Stimulated activated CD4-positive, alpha-beta T cell treated with anti-CD3 and anti-CD28 coated beads, Interleukin-15, amount 100 ng/mL, for 48 hours (primary cell): ENCODE measurements around the gene COL27A1.
"Not testable (repeated sequence)": the region's sequence is repeated elsewhere in the genome, so short reads cannot be mapped to it uniquely, and the experiment has no call there.

ENCODE experiments used
- DNase-seq, 2 donors: peaks; one replicate each; pipeline ENCODE4 v3.0.0-alpha.2; 2020; ENCODE audit warnings: low read depth in 2 of 2

Gene COL27A1

DNA sequence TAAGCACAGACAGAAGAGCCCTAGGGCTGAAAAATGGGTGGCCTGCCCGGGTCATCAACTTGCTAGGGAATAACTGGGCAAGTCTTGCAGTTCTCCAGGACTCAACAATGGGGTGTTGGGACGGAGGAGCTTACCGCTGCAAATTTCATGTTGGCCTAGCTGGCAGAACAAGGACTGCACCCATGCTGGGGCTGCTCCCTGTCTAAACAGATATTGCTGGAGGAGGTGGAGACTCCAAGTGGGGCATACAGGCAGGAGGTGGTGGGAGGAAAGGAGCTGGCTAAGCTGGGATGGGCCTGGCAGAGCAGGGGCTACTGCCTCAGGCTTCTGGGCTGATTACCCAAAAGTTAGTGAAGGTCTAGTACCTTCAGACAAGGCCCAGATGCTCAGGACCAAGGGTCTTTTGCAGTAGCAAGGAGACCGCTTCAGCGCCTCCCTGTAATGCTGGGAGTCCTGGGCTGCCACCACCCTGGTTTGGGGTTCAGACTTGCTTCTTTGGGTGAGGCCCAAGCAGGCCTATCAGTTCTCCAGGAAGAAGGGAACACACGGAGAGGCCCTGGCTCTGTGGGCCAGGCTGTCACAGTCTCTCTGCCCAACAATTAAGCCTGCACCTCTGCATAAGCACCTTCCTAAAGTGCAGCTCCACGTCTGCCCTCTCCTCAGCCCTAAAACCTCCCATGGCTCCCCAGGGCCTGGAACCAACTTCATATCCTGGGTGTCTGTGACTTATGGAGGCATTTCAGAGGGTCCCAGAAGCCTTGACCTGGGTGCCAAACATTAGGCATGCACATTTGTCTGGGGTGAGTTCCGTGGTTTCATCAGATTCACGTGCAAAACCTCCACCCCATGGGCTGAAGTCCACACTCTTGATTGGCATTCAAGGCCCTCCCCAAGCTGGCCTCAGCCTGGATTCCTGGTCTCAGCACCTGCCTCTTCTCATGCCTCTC lies 32.0 kb upstream of the COL27A1 start:
- DNase-seq: no peak

GRCh38 chr9:114124138-114124537 lies 31.2 kb upstream of the COL27A1 start:
- DNase-seq: no peak

- no peak for DNase-seq
Measured at GRCh38 chr9:114124666-114125475, 30.5 kb upstream of the COL27A1 start.

GRCh38 chr9:114125476-114126013 lies 29.8 kb upstream of the COL27A1 start:
- DNase-seq: no peak

GRCh38 chr9:114126247-114127060 lies 28.9 kb upstream of the COL27A1 start:
- DNase-seq: no peak

DNA sequence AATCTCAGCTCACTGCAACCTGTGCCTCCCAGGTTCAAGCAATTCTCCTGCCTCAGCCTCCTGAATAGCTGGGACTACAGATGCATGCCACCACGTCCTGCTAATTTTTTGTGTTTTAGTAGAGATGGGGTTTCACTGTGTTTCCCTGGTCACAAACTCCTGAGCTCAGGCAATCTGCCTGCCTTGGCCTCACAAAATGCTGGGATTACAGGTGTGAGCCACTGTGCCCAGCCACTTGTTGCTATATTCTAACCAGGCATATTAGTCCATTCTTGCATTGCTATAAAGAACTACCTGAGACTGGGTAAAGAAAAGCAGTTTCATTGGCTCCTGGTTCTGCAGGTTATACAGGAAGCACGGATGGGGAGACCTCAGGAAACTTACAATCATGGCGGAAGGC lies 26.6 kb upstream of the COL27A1 start:
- DNase-seq: not testable (repeated sequence)

DNA sequence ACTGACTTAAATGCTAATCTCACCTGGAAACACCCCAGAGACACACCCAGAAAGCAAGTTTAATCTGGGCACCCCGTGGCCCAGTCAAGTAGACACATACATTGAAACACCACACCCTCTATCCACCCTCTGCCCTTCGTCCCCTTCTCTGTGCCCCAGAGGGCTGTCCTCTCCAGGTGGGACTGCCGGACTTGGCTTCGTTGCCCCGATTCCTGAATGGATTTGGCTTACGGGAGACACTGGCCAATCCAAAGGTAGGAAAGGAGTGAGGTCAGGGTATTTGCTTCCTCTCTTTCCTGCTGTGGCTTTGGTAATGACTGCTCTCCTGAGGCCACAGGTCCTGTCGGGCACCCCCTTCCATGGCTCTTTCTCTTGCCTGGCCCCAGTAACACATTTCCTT lies 25.2 kb upstream of the COL27A1 start:
- DNase-seq: no peak

DNA sequence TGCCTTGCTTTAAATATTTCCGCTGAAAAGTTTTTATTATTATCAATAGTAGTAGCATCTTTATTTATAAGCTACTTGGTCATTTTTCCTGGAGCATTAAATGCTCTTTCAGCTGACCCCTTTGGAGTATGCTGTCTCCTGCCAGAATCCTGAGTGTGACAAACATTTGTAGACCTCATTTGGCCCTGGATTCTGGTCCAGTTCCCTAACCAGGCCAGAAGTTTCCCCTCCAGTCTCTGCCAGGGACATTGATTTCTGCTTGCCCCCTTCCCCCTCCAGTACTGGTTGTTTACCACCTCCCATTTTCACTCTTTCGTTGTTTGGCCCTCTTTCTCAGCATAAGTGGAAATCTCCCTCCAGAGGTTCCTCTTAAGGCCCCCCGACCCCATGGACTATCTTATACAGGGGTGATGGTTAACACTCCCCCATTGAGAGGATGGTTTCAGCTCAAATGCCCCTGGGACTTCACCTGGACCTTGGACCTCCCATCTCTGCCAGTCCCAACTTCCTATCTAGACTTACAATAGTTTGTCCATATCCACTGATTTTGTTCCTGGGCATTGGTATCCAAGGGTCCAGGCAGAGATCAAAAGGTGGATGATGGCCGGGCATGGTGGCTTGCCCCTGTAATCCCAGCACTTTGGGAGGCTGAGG lies 24.6 kb upstream of the COL27A1 start:
- DNase-seq: no peak

GRCh38 chr9:114131808-114132549 lies 23.4 kb upstream of the COL27A1 start:
- DNase-seq: no peak

DNA sequence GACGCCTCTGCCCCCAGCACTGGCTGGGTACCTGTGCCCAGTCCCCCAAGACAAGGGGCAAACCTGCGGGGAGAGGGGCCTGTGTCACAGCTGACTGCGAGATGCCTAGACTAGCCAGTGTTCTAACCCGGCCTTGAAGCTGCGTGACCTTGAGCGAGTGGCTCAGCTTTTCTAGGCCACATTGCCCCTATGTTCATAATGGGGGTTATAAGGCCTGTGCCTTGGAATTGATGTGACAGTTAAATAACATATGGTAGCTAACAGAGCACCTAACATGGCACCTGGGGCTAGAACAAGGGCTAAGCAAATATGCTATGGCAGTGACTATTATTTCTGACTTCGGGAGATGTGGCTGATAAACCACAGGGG lies 22.8 kb upstream of the COL27A1 start:
- DNase-seq: no peak

- DNase-seq: no peak
Measured at GRCh38 chr9:114134827-114135396, 20.4 kb upstream of the COL27A1 start.

DNA sequence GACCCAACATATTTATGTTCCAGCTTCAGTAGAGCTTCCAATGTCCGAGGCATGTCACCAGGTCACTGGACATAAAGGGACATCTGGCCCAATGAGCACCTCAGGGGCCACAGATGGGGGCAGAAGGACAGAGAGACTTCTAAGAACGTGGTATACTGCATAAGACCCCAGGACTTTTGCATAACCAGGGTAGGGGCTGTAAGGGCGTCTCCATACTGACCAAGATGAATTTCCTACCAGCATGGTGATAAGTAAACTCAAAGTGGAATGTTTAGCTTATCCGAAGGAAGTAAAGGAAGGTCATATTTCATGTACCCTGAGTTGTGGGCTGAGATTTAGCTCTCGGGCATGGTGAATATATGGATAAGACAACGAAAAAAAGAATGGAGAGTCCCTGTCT lies 17.5 kb upstream of the COL27A1 start:
- no peak for DNase-seq

DNA sequence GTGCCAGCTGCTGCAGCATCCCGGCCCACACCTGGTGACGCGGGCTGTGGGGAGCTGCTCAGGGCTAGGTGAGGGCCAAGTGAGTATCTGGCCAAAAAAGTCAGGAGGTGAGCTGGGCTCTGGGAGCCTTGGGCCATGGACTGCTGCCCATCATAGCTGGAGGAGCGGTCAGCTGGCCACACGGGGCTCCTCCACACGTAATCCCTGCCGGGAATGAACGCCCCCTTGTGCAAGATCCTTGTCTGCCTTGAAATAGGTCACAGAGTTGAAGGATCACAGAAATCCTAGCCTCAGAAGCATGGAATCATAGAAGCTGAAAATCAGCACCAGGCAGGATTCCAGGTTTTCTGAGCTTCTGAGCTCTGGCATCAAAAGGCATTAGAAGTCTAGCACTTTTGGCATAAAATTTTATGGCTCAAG lies 16.8 kb upstream of the COL27A1 start:
- no peak for DNase-seq

GRCh38 chr9:114139071-114139470 lies 16.3 kb upstream of the COL27A1 start:
- no peak for DNase-seq

GRCh38 chr9:114140401-114140800 lies 14.9 kb upstream of the COL27A1 start:
- DNase-seq: no peak

DNA sequence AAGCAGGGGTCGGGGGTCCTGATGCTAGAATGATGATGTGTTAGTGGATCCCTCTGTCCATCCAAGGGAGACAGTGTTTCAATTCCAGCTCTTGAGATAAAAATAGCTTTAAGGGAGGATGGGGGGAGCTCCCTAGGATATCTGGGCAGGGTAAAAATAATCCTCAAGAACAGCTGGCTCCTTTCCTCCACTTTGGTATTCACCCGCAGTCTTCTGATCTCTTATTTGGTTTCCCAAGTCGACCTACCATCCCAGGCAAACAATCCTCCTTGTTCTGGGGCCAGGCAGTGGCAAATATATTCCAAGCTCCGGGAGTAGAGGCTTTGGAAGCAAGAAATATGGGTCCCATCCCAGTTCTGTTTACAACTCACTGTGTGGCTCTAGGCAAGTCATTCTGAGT lies 14.5 kb upstream of the COL27A1 start:
- DNase-seq: no peak

GRCh38 chr9:114141553-114142402 lies 13.6 kb upstream of the COL27A1 start:
- DNase-seq: no peak

GRCh38 chr9:114143234-114143633 lies 12.1 kb upstream of the COL27A1 start:
- no peak for DNase-seq

DNA sequence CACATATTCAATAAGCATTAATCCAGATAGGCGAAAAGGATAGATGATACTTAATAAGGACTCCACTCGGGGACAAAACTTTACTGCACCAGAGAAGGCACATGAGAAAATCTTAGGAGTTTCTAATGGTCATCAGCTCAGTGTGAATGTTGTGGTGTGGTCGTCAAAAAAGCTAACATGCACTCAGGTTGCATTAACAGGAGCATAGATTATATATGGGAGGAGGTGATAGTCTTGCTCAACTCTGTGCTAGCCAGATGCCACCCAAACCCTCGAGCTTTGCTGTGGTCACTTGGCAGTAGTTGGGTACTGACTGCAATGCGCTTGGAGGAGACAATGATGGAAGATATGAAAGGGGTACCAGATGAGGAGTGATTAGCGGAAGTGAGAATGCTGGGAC lies 8.6 kb upstream of the COL27A1 start:
- DNase-seq: no peak
